ENCODE results near the gene CAMSAP2. TPM values are rescaled to one million over a fixed set of nuclear protein-coding genes. Genes with fewer than 3 reads are reported as not detected.

CAMSAP2 gene
- total and polyA plus RNA-seq, 2 of the 8 experiments (the other 6 are each of a cell fraction or from before 2014, with no cell fraction given), result 4.2 to 27.6 TPM

DNA sequence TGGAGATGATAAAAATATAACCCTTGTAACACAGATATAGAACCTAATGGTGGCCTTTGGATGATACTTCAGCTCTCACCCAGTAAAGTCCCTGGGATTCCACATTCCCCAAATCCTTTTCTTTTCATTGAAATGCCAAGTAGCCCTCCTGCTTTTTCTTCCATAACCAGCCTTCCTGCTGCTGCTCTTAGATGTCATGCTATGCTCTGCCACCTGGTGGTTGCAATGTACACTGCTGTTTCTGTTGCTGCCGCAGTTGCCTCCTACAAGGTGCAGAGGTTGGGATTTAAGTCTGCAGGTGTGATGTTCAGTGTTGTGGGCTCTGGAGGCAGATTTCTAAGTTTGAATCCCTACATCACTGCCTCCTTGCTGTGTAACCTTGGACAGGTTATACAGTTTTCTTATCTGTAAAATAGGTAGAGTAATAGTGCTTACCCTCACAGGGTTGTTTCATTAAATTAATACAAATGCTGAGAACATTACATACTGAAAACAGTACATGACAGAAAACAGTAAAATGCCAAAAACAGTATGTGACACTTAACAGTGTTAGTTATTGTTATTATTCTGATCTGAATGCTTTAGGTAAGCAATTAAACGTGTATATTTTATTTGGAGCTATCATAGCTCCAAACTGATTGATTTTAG lies 64.3 kb downstream of the CAMSAP2 start (continued):
- TF ChIP-seq, protein P1, sequence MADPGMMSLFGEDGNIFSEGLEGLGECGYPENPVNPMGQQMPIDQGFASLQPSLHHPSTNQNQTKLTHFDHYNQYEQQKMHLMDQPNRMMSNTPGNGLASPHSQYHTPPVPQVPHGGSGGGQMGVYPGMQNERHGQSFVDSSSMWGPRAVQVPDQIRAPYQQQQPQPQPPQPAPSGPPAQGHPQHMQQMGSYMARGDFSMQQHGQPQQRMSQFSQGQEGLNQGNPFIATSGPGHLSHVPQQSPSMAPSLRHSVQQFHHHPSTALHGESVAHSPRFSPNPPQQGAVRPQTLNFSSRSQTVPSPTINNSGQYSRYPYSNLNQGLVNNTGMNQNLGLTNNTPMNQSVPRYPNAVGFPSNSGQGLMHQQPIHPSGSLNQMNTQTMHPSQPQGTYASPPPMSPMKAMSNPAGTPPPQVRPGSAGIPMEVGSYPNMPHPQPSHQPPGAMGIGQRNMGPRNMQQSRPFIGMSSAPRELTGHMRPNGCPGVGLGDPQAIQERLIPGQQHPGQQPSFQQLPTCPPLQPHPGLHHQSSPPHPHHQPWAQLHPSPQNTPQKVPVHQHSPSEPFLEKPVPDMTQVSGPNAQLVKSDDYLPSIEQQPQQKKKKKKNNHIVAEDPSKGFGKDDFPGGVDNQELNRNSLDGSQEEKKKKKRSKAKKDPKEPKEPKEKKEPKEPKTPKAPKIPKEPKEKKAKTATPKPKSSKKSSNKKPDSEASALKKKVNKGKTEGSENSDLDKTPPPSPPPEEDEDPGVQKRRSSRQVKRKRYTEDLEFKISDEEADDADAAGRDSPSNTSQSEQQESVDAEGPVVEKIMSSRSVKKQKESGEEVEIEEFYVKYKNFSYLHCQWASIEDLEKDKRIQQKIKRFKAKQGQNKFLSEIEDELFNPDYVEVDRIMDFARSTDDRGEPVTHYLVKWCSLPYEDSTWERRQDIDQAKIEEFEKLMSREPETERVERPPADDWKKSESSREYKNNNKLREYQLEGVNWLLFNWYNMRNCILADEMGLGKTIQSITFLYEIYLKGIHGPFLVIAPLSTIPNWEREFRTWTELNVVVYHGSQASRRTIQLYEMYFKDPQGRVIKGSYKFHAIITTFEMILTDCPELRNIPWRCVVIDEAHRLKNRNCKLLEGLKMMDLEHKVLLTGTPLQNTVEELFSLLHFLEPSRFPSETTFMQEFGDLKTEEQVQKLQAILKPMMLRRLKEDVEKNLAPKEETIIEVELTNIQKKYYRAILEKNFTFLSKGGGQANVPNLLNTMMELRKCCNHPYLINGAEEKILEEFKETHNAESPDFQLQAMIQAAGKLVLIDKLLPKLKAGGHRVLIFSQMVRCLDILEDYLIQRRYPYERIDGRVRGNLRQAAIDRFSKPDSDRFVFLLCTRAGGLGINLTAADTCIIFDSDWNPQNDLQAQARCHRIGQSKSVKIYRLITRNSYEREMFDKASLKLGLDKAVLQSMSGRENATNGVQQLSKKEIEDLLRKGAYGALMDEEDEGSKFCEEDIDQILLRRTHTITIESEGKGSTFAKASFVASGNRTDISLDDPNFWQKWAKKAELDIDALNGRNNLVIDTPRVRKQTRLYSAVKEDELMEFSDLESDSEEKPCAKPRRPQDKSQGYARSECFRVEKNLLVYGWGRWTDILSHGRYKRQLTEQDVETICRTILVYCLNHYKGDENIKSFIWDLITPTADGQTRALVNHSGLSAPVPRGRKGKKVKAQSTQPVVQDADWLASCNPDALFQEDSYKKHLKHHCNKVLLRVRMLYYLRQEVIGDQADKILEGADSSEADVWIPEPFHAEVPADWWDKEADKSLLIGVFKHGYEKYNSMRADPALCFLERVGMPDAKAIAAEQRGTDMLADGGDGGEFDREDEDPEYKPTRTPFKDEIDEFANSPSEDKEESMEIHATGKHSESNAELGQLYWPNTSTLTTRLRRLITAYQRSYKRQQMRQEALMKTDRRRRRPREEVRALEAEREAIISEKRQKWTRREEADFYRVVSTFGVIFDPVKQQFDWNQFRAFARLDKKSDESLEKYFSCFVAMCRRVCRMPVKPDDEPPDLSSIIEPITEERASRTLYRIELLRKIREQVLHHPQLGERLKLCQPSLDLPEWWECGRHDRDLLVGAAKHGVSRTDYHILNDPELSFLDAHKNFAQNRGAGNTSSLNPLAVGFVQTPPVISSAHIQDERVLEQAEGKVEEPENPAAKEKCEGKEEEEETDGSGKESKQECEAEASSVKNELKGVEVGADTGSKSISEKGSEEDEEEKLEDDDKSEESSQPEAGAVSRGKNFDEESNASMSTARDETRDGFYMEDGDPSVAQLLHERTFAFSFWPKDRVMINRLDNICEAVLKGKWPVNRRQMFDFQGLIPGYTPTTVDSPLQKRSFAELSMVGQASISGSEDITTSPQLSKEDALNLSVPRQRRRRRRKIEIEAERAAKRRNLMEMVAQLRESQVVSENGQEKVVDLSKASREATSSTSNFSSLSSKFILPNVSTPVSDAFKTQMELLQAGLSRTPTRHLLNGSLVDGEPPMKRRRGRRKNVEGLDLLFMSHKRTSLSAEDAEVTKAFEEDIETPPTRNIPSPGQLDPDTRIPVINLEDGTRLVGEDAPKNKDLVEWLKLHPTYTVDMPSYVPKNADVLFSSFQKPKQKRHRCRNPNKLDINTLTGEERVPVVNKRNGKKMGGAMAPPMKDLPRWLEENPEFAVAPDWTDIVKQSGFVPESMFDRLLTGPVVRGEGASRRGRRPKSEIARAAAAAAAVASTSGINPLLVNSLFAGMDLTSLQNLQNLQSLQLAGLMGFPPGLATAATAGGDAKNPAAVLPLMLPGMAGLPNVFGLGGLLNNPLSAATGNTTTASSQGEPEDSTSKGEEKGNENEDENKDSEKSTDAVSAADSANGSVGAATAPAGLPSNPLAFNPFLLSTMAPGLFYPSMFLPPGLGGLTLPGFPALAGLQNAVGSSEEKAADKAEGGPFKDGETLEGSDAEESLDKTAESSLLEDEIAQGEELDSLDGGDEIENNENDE (IDR thresholded peaks at IDR 0.05; ENCODE audit: insufficient replicate concordance, low read length), result peak; percentile 42
- TF ChIP-seq BACH1 (IDR thresholded peaks at IDR 0.05; ENCODE audit: low read length) (no peak; the same call in 1 of the 2 replicates), CHD2 (IDR thresholded peaks at IDR 0.05; ENCODE audit: low read length) (0 out of 2 replicates have a peak, but pooled peaks have one; percentile 56), NRF1 (IDR thresholded peaks at IDR 0.05; ENCODE audit: low read depth, low read length) (no peak), CTBP2 (IDR thresholded peaks at IDR 0.05; ENCODE audit: borderline replicate concordance, insufficient read depth, insufficient read length, low read length) (no peak), SIN3A (conservative IDR thresholded peaks at IDR 0.05 in 1 of 2, IDR thresholded peaks at IDR 0.05 in 1 of 2; ENCODE audit: low read depth in 1 of 2, low read length in 2 of 2) (peak in 1 of 2 experiments; percentile 62; a peak in 1 of 4 replicates), TEAD4 (IDR thresholded peaks at IDR 0.05; ENCODE audit: low read depth, low read length) (peak; percentile 99)
